RWPE2 (cell line): ENCODE results near the gene LIN7B.

Experiments
- ATAC-seq: fragments of 200-7000 bp; cut with Tn5 transposase; 3 replicates; pipeline ENCODE4 v1.9.1; 2021; ENCODE audit warnings: low read depth
- DNase-seq: peaks from one replicate; pipeline ENCODE4 v3.0.0-alpha.2; 2020; ENCODE audit warnings: low spot score
- H3K27ac ChIP-seq: fragments of 450-650 bp; 2 replicates; pipeline ENCODE4 v1.5.1; 2017; ENCODE audit warnings: mild to moderate bottlenecking; ENCODE audit not compliant: poor library complexity, severe bottlenecking
- H3K27me3 ChIP-seq: fragments of 250-450 bp; sonication (Bioruptor Pico); 2 replicates; pipeline ENCODE4 v1.5.1; 2021; ENCODE audit warnings: mild to moderate bottlenecking, moderate library complexity; ENCODE audit not compliant: insufficient read depth, poor library complexity, severe bottlenecking
- H3K36me3 ChIP-seq: fragments of 250-450 bp; sonication (Bioruptor Pico); 2 replicates; pipeline ENCODE4 v1.5.1; 2020; ENCODE audit warnings: low read depth, mild to moderate bottlenecking, moderate library complexity
- H3K4me1 ChIP-seq: fragments of 250-450 bp; sonication (Bioruptor Pico); 2 replicates; pipeline ENCODE4 v1.5.1; 2021; ENCODE audit warnings: mild to moderate bottlenecking, moderate library complexity; ENCODE audit not compliant: insufficient read depth, poor library complexity, severe bottlenecking
- H3K4me3 ChIP-seq: fragments of 250-450 bp; sonication (Bioruptor Pico); 2 replicates; pipeline ENCODE4 v1.5.1; 2021; ENCODE audit warnings: mild to moderate bottlenecking, moderate library complexity; ENCODE audit not compliant: severe bottlenecking
- H3K9me3 ChIP-seq: fragments of 250-450 bp; sonication (Bioruptor Pico); 2 replicates; pipeline ENCODE4 v1.5.1; 2021; ENCODE audit warnings: mild to moderate bottlenecking, moderate library complexity; ENCODE audit not compliant: severe bottlenecking
- CTCF ChIP-seq: fragments of 450-650 bp; IDR thresholded peaks from one replicate; pipeline ENCODE4 v1.5.1; 2017; ENCODE audit warnings: mild to moderate bottlenecking, moderate library complexity; ENCODE audit not compliant: poor library complexity, severe bottlenecking

LIN7B gene

GRCh38 chr19:49113762-49114629 is at the start of gene LIN7B:
Gene LIN7B (plus strand): TSS chr19:49114370. CDS start chr19:49114405, 35 bp downstream.
- H3K27me3 ChIP-seq = no peaks in the 10 kb centered on the region
- peaks cover 5% of the 10 kb centered on the region; the same call in 1 of the 2 replicates for H3K36me3 ChIP-seq
- TF ChIP-seq CTCF = peak; percentile 87
- H3K4me1 ChIP-seq = peaks cover 4% of the 10 kb centered on the region
- H3K4me3 ChIP-seq = peak within 1 kb of the TSS; percentile 50
- H3K27ac ChIP-seq = peak within 1 kb of the TSS; percentile 27
- DNase-seq = no peak
- ATAC-seq = peak; percentile 63
- H3K9me3 ChIP-seq = no peaks in the 10 kb centered on the region

GRCh38 chr19:49064768-49065611 is 49.2 kb upstream of the LIN7B start, which contains the start of gene NTF4:
Gene NTF4 (minus strand): TSS chr19:49064818. CDS start chr19:49061997, 2,821 bp downstream.
- DNase-seq = peak; percentile 70
- peak within 1 kb of the TSS; percentile 92 for H3K27ac ChIP-seq

GRCh38 chr19:49065905-49066512 is 48.2 kb upstream of the LIN7B start:
- Histone ChIP-seq H3K27me3 (peaks cover 2% of the 10 kb centered on the region), H3K9me3 (no peaks in the 10 kb centered on the region), H3K4me3 (no peak overlapping the region), H3K27ac (no peak overlapping the region), H3K36me3 (no peaks in the 10 kb centered on the region), H3K4me1 (peaks cover 7% of the 10 kb centered on the region)
- DNase-seq (no peak), ATAC-seq (no peak)
- TF ChIP-seq CTCF = no peak

More at GRCh38 chr19:49064768-49065611, 49.2 kb upstream of the LIN7B start, which contains the start of gene NTF4:
- no peaks in the 10 kb centered on the region for H3K9me3 ChIP-seq
- no peaks in the 10 kb centered on the region for H3K27me3 ChIP-seq
- peak within 1 kb of the TSS; percentile 40 for H3K4me3 ChIP-seq
- no peaks in the 10 kb centered on the region for H3K36me3 ChIP-seq
- peak; percentile 18 for TF ChIP-seq CTCF
- H3K4me1 ChIP-seq = peaks cover 7% of the 10 kb centered on the region
- ATAC-seq = peak; percentile 66

GRCh38 chr19:49067554-49067953 is 46.6 kb upstream of the LIN7B start:
- ATAC-seq = no peak
- Histone ChIP-seq H3K27me3 (peaks cover 14% of the 10 kb centered on the region), H3K36me3 (no peaks in the 10 kb centered on the region), H3K4me1 (peaks cover 7% of the 10 kb centered on the region), H3K9me3 (no peaks in the 10 kb centered on the region), H3K4me3 (no peak overlapping the region), H3K27ac (no peak overlapping the region)
- no peak for TF ChIP-seq CTCF
- no peak for DNase-seq
